Smooth muscle cell (in vitro differentiated cells): Measurements from ENCODE around the gene ARRB1. TPM values are rescaled to one million over a fixed set of nuclear protein-coding genes. Genes with fewer than 3 reads are reported as not detected.
"Not testable (repeated sequence)": the region's sequence is repeated elsewhere in the genome, so short reads cannot be mapped to it uniquely, and the experiment has no call there.

ENCODE experiments used
- DNase-seq: peaks from one replicate; lab custom pipeline; 2025; ENCODE audit not compliant: unreplicated experiment; lab: John Stamatoyannopoulos, UW
- H2AFZ ChIP-seq: fragments of 200-600 bp; sonication (generic); 2 replicates; pipeline ENCODE4 v1.6.0; 2016; ENCODE audit warnings: antibody characterized with exemption, low read depth, mild to moderate bottlenecking
- H3F3A ChIP-seq: fragments of 200-600 bp; sonication (generic); 2 replicates; pipeline ENCODE4 v1.6.0; 2017; ENCODE audit warnings: antibody characterized with exemption, low read depth
- H3K27ac ChIP-seq: fragments of 200-600 bp; sonication (generic); 2 replicates; pipeline ENCODE4 v1.5.1; 2016; ENCODE audit warnings: low read depth, mild to moderate bottlenecking
- H3K27me3 ChIP-seq: fragments of 200-600 bp; sonication (generic); 2 replicates; pipeline ENCODE4 v1.6.1; 2016; ENCODE audit warnings: low read depth, mild to moderate bottlenecking
- H3K36me3 ChIP-seq: fragments of 200-600 bp; sonication (generic); 2 replicates; pipeline ENCODE4 v1.5.1; 2016; ENCODE audit warnings: low read depth
- H3K4me1 ChIP-seq: fragments of 200-600 bp; sonication (generic); 2 replicates; pipeline ENCODE4 v1.5.1; 2016; ENCODE audit warnings: low read depth
- H3K4me2 ChIP-seq: fragments of 200-600 bp; sonication (generic); 2 replicates; pipeline ENCODE4 v1.6.0; 2016; ENCODE audit warnings: mild to moderate bottlenecking
- H3K4me3 ChIP-seq: fragments of 200-600 bp; sonication (generic); 2 replicates; pipeline ENCODE4 v1.5.1; 2016; ENCODE audit warnings: mild to moderate bottlenecking
- H3K79me2 ChIP-seq: fragments of 200-600 bp; sonication (generic); 2 replicates; pipeline ENCODE4 v1.6.0; 2016; ENCODE audit warnings: low read depth, mild to moderate bottlenecking
- H3K9ac ChIP-seq: fragments of 200-600 bp; sonication (generic); 2 replicates; pipeline ENCODE4 v1.6.0; 2016; ENCODE audit warnings: low read depth
- H3K9me3 ChIP-seq: fragments of 200-600 bp; sonication (generic); replicated peaks from 2 replicates; pipeline ENCODE4 v1.5.1; 2016; ENCODE audit warnings: low read depth
- H4K20me1 ChIP-seq: fragments of 200-600 bp; sonication (generic); 2 replicates; pipeline ENCODE4 v1.6.0; 2016; ENCODE audit warnings: low read depth
- CTCF ChIP-seq: fragments of 200-600 bp; sonication (generic); IDR thresholded peaks from 2 replicates; pipeline ENCODE4 v1.5.1; 2017; ENCODE audit warnings: borderline replicate concordance, mild to moderate bottlenecking, antibody characterized with exemption; ENCODE audit not compliant: insufficient read depth, poor library complexity, severe bottlenecking
- WGBS: methylation state at CpG from one replicate; pipeline ENCODE4 v1.1.7; 2016; ENCODE audit warnings: low lambda C conversion rate; 5-methylcytosine and 5-hydroxymethylcytosine counted together
- polyA plus RNA-seq: library from polyadenylated mRNA; unstranded; fragments of >200 nt; fragmentation: Nextera tagmentation; extraction: Ambion mirVana; gene quantifications from 2 replicates; pipeline ENCODE4 v1.2.1, GENCODE V29; 2016
- total RNA-seq: library from RNA; depleted of rRNA; stranded (reverse); fragments of >200 nt; gene quantifications from 2 replicates; pipeline ENCODE4 v1.2.3, GENCODE V29; 2014

The ARRB1 gene
- total and polyA plus RNA-seq, 2 experiments from 2014 or later = 4.6 to 16.9 TPM

GRCh38 chr11:75334976-75335375, 16.5 kb downstream of the ARRB1 start:
- Histone ChIP-seq H3K4me1 (peaks cover 22% of the 10 kb centered on the region), H3K27ac (peak overlapping the region; percentile 37), H3K27me3 (no peaks in the 10 kb centered on the region), H2AFZ (no peak overlapping the region), H3K9me3 (no peaks in the 10 kb centered on the region), H3K4me3 (no peak overlapping the region), H3F3A (peaks cover 30% of the 10 kb centered on the region), H3K36me3 (no peaks in the 10 kb centered on the region), H3K79me2 (peaks cover 38% of the 10 kb centered on the region), H3K4me2 (no peak overlapping the region), H3K9ac (no peak overlapping the region), H4K20me1 (no peaks in the 10 kb centered on the region)
- no peak for TF ChIP-seq CTCF
- DNase-seq = no peak
- WGBS = 49% methylated on average over 11 of the region's 11 CpGs

- no peaks in the 10 kb centered on the region for H3K27me3 ChIP-seq
- peak overlapping the region; percentile 37 for H3K27ac ChIP-seq
- peaks cover 18% of the 10 kb centered on the region for H3K4me1 ChIP-seq
- H3K9ac ChIP-seq = no peak overlapping the region
- H3F3A ChIP-seq = peaks cover 29% of the 10 kb centered on the region
- no peak overlapping the region for H3K4me2 ChIP-seq
- H2AFZ ChIP-seq = no peak overlapping the region
- H3K79me2 ChIP-seq = peaks cover 38% of the 10 kb centered on the region
- no peak for DNase-seq
- H3K36me3 ChIP-seq = no peaks in the 10 kb centered on the region
- H3K9me3 ChIP-seq = no peaks in the 10 kb centered on the region
- WGBS = 56% methylated on average over 2 of the region's 2 CpGs
- no peak overlapping the region for H3K4me3 ChIP-seq
- H4K20me1 ChIP-seq = no peaks in the 10 kb centered on the region
- TF ChIP-seq CTCF = no peak
These were observed 17.0 kb downstream of the ARRB1 start for GRCh38 chr11:75334402-75334891.

GRCh38 chr11:75333807-75334140, 17.7 kb downstream of the ARRB1 start:
- Histone ChIP-seq H3K9me3 (no peaks in the 10 kb centered on the region), H3F3A (peaks cover 23% of the 10 kb centered on the region), H3K4me3 (no peak overlapping the region), H3K27ac (no peak overlapping the region), H3K27me3 (no peaks in the 10 kb centered on the region), H3K4me1 (peaks cover 16% of the 10 kb centered on the region), H3K79me2 (peaks cover 38% of the 10 kb centered on the region), H3K36me3 (no peaks in the 10 kb centered on the region), H2AFZ (no peak overlapping the region), H4K20me1 (no peaks in the 10 kb centered on the region), H3K9ac (no peak overlapping the region), H3K4me2 (no peak overlapping the region)
- DNase-seq = no peak
- no peak for TF ChIP-seq CTCF
- WGBS = 74% methylated on average over 7 of the region's 7 CpGs

GRCh38 chr11:75333022-75333806, 18.2 kb downstream of the ARRB1 start:
- peaks cover 5% of the 10 kb centered on the region for H4K20me1 ChIP-seq
- H3K9ac ChIP-seq = no peak overlapping the region
- H3K4me1 ChIP-seq = peaks cover 16% of the 10 kb centered on the region
- H3K9me3 ChIP-seq = no peaks in the 10 kb centered on the region
- no peak for TF ChIP-seq CTCF
- H3K27ac ChIP-seq = no peak overlapping the region
- no peak overlapping the region for H3K4me2 ChIP-seq
- H2AFZ ChIP-seq = no peak overlapping the region
- peaks cover 38% of the 10 kb centered on the region for H3K79me2 ChIP-seq
- 86% methylated on average over 8 of the region's 8 CpGs for WGBS
- no peak for DNase-seq
- no peak overlapping the region for H3K4me3 ChIP-seq
- H3K27me3 ChIP-seq = no peaks in the 10 kb centered on the region
- H3F3A ChIP-seq = peaks cover 18% of the 10 kb centered on the region
- no peaks in the 10 kb centered on the region for H3K36me3 ChIP-seq

GRCh38 chr11:75331761-75332160, 19.7 kb downstream of the ARRB1 start:
- H3K4me1 ChIP-seq, H3K36me3 ChIP-seq, H3F3A ChIP-seq, H4K20me1 ChIP-seq, H2AFZ ChIP-seq, H3K4me3 ChIP-seq, H3K9ac ChIP-seq, H3K9me3 ChIP-seq, DNase-seq, H3K27ac ChIP-seq, H3K27me3 ChIP-seq, H3K4me2 ChIP-seq: not testable (repeated sequence)
- 68% methylated on average over 9 of the region's 9 CpGs for WGBS
- peaks cover 45% of the 10 kb centered on the region for H3K79me2 ChIP-seq
